Measurements from ENCODE around the gene CST8.
"Not testable (repeated sequence)": the region's sequence is repeated elsewhere in the genome, so short reads cannot be mapped to it uniquely, and the experiment has no call there.

CST8 gene

DNA sequence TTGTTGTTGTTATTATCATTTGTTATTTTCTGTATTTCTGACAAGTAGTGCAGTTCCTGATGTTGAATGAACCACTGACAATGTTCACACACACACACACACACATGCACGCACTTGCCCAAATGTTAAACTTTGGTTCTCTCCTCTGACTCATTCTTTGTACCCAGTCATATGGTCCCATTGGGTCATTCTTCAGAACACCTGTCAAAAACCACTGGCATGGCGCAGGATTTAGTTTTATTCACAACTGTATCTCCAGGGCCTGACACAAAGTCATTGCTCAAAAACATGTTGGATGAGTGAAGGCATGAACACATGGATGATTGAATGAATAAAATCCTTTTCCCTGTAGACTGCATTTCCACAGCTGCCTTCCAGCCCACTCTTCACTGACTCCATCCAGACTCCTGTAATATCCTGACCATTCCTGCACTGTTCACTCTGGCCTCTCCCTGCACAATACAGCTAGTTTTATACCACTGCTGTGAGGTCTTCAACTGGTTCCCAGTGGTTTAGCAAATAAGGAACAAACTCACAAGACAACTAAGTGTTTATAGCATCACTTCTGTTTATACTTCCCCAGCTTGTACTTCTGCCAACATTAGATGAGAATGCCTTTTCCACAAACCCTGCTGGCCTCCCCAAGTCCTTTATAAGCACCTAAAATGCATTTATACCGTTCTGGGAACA lies 31.3 kb upstream of the CST8 start (continued):
- TF ChIP-seq, protein P1, sequence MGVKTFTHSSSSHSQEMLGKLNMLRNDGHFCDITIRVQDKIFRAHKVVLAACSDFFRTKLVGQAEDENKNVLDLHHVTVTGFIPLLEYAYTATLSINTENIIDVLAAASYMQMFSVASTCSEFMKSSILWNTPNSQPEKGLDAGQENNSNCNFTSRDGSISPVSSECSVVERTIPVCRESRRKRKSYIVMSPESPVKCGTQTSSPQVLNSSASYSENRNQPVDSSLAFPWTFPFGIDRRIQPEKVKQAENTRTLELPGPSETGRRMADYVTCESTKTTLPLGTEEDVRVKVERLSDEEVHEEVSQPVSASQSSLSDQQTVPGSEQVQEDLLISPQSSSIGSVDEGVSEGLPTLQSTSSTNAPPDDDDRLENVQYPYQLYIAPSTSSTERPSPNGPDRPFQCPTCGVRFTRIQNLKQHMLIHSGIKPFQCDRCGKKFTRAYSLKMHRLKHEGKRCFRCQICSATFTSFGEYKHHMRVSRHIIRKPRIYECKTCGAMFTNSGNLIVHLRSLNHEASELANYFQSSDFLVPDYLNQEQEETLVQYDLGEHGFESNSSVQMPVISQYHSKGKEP (tag by site-specific recombination; IDR thresholded peaks at IDR 0.05): no peak
- TF ChIP-seq ZNF311 (tag by site-specific recombination; IDR thresholded peaks at IDR 0.05; ENCODE audit: borderline replicate concordance): no peak

DNA sequence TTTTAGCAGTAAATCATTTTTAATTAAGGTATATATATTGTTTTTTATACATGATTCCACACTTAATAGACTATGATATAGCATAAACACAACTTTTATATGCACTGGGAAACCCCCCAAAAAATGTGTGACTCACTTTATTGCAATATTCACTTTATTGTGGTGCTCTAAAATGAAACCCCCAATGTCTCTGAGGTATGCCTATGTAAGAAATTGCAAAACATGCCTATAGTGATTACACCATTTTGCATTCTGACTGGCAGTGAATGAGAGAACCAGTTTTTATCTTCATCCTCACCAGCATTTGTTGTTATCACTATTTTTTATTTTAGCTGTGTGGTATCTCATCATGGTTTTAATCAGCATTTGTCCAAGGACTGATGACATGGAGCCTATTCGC lies 29.7 kb upstream of the CST8 start:
- H3K4me3 ChIP-seq (ENCODE audit: low read depth, low read length): no peak overlapping the region
- no peaks in the 10 kb centered on the region for H3K9me3 ChIP-seq (ENCODE audit: control insufficient read depth, insufficient read depth, low read depth, low read length)
- POLR2A ChIA-PET: no interaction called here
- no peaks in the 10 kb centered on the region for H3K4me1 ChIP-seq (ENCODE audit: control insufficient read depth, insufficient read depth, low read length)
- H3K36me3 ChIP-seq (ENCODE audit: control insufficient read depth in 2 of 2, insufficient read depth in 1 of 2, low read length in 2 of 2): no peaks in the 10 kb centered on the region
- no peak overlapping the region for H3K27ac ChIP-seq (ENCODE audit: extremely low read depth, low read depth, low read length)
- CTCF ChIA-PET: no interaction called here
- TF ChIP-seq, protein P2, sequence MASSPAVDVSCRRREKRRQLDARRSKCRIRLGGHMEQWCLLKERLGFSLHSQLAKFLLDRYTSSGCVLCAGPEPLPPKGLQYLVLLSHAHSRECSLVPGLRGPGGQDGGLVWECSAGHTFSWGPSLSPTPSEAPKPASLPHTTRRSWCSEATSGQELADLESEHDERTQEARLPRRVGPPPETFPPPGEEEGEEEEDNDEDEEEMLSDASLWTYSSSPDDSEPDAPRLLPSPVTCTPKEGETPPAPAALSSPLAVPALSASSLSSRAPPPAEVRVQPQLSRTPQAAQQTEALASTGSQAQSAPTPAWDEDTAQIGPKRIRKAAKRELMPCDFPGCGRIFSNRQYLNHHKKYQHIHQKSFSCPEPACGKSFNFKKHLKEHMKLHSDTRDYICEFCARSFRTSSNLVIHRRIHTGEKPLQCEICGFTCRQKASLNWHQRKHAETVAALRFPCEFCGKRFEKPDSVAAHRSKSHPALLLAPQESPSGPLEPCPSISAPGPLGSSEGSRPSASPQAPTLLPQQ (tag by site-specific recombination; IDR thresholded peaks at IDR 0.05): no peak
- TF ChIP-seq ZNF677 (tag by site-specific recombination; IDR thresholded peaks at IDR 0.05) (no peak), ZNF707 (tag by site-specific recombination; IDR thresholded peaks at IDR 0.05) (no peak), KLF8 (tag by site-specific recombination; IDR thresholded peaks at IDR 0.05) (no peak), SETDB1 (IDR thresholded peaks at IDR 0.05; ENCODE audit: insufficient read length, low read length) (no peak), ZNF670 (tag by site-specific recombination; IDR thresholded peaks at IDR 0.05; ENCODE audit: low read depth) (no peak), ZNF266 (tag by site-specific recombination; IDR thresholded peaks at IDR 0.05; ENCODE audit: low read depth) (no peak), ZNF221 (tag by site-specific recombination; IDR thresholded peaks at IDR 0.05; ENCODE audit: borderline replicate concordance) (no peak), ZBTB21 (tag by site-specific recombination; IDR thresholded peaks at IDR 0.05) (no peak), SCRT2 (tag by site-specific recombination; IDR thresholded peaks at IDR 0.05) (no peak), ZEB2 (tag by site-specific recombination; IDR thresholded peaks at IDR 0.05) (no peak)
- TF ChIP-seq, protein P3, sequence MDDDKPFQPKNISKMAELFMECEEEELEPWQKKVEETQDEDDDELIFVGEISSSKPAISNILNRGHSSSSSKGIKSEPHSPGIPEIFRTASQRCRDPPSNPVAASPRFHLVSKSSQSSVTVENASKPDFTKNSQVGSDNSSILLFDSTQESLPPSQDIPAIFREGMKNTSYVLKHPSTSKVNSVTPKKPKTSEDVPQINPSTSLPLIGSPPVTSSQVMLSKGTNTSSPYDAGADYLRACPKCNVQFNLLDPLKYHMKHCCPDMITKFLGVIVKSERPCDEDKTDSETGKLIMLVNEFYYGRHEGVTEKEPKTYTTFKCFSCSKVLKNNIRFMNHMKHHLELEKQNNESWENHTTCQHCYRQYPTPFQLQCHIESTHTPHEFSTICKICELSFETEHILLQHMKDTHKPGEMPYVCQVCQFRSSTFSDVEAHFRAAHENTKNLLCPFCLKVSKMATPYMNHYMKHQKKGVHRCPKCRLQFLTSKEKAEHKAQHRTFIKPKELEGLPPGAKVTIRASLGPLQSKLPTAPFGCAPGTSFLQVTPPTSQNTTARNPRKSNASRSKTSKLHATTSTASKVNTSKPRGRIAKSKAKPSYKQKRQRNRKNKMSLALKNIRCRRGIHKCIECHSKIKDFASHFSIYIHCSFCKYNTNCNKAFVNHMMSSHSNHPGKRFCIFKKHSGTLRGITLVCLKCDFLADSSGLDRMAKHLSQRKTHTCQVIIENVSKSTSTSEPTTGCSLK (tag by site-specific recombination; IDR thresholded peaks at IDR 0.05): no peak

DNA sequence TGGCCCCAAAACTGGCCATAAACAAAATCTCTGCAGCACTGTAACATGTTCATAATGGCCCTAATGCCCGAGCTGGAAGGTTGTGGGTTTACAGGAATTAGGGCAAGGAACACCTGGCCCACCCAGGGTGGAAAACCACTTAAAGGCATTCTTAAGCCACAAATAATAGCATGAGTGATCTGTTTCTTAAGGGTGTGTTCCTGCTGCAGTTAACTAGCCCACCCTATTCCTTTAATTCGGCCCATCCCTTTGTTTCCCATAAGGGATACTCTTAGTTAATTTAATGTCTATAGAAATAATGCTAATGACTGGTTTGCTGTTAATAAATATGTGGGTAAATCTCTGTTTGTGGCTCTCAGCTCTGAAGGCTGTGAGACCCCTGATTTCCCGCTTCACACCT lies 24.0 kb upstream of the CST8 start:
- H3K4me1 ChIP-seq (ENCODE audit: control insufficient read depth, insufficient read depth, low read length); POLR2A ChIA-PET; H3K4me3 ChIP-seq (ENCODE audit: low read depth, low read length); H3K36me3 ChIP-seq (ENCODE audit: control insufficient read depth in 2 of 2, insufficient read depth in 1 of 2, low read length in 2 of 2); CTCF ChIA-PET; H3K27ac ChIP-seq (ENCODE audit: extremely low read depth, low read depth, low read length); H3K9me3 ChIP-seq (ENCODE audit: control insufficient read depth, insufficient read depth, low read depth, low read length): not testable (repeated sequence)
- peak; percentile 14 for TF ChIP-seq SETDB1 (IDR thresholded peaks at IDR 0.05; ENCODE audit: insufficient read length, low read length)

DNA sequence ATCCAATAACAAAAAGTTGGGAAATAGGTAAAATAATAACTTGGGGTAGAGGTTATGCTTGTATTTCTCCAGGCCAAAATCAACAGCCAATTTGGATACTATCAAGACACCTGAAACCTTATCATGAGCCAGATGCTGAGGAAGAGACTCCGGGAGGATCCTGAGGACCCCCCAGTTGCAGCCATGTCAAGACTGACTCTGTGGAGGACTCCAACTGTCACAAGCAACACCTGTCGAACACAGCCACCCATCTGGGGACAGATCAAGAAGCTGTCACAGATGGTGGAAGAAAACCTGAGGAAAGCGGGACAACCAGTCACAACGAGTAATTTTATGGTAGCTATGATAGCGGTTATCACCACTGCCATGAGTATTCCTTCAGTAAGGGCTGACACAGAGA lies 18.6 kb upstream of the CST8 start:
- H3K4me3 ChIP-seq (ENCODE audit: low read depth, low read length); H3K27ac ChIP-seq (ENCODE audit: extremely low read depth, low read depth, low read length); H3K9me3 ChIP-seq (ENCODE audit: control insufficient read depth, insufficient read depth, low read depth, low read length); H3K4me1 ChIP-seq (ENCODE audit: control insufficient read depth, insufficient read depth, low read length); POLR2A ChIA-PET; H3K36me3 ChIP-seq (ENCODE audit: control insufficient read depth in 2 of 2, insufficient read depth in 1 of 2, low read length in 2 of 2): not testable (repeated sequence)
- CTCF ChIA-PET: interaction anchor here (0.6 to 1.1 kb wide), 3 partner anchors 26 to 1526 kb away, joined by 3 read pairs; no protein-coding TSS in a partner anchor

DNA sequence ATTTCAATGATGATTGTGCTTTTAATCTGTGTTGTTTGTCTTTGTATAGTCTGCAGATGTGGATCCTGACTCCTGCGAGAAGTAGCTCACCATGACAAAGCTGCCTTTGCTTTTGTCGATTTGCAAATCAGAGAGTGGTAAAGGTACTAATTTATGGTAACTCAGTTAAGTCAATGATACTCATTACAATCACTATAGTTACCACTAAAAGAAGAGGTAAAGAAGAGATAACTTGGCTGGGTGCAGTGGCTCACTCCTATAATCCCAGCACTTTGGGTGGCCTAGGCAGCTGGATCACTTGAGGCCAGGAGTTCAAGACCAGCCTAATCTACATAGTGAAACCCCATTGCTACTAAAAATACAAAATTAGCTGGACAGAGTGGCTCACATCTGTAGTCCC lies 17.6 kb upstream of the CST8 start:
- H3K27ac ChIP-seq (ENCODE audit: extremely low read depth, low read depth, low read length); POLR2A ChIA-PET; H3K4me3 ChIP-seq (ENCODE audit: low read depth, low read length); H3K4me1 ChIP-seq (ENCODE audit: control insufficient read depth, insufficient read depth, low read length); H3K9me3 ChIP-seq (ENCODE audit: control insufficient read depth, insufficient read depth, low read depth, low read length); H3K36me3 ChIP-seq (ENCODE audit: control insufficient read depth in 2 of 2, insufficient read depth in 1 of 2, low read length in 2 of 2): not testable (repeated sequence)
- CTCF ChIA-PET: interaction anchor here (1.0 kb wide), 1 partner anchor 27 kb away, joined by 3 read pairs; no protein-coding TSS in a partner anchor

All from HEK293 (cell line).